ENCODE data around the gene DBH. TPM values are rescaled to one million over a fixed set of nuclear protein-coding genes. Genes with fewer than 3 reads are reported as not detected.

Gene DBH
- total RNA-seq, 1 experiment from 2014 or later = not detected

DNA sequence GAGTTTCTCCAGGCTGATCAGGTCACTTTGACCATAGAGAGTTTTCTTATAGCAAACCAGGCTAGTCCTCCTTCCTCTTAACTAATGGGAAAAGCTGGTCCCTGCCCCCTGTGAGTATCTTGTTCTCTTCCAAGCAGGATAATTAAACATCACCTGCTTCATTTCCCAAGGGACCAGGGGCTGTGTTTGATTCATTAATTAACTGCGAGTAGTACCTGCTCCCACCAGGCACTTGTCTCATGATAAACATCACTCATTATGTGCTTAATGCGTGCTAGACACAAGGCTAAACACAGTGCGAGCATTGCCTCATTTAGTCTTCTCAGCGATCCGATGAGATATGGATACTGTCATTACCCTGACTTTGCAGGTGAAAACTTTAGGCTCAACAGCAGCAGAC lies 25.3 kb upstream of the DBH start (continued):
- no peak for TF ChIP-seq ELF1 (IDR thresholded peaks at IDR 0.05; ENCODE audit: borderline replicate concordance, low read depth)
- TF ChIP-seq, protein P1, sequence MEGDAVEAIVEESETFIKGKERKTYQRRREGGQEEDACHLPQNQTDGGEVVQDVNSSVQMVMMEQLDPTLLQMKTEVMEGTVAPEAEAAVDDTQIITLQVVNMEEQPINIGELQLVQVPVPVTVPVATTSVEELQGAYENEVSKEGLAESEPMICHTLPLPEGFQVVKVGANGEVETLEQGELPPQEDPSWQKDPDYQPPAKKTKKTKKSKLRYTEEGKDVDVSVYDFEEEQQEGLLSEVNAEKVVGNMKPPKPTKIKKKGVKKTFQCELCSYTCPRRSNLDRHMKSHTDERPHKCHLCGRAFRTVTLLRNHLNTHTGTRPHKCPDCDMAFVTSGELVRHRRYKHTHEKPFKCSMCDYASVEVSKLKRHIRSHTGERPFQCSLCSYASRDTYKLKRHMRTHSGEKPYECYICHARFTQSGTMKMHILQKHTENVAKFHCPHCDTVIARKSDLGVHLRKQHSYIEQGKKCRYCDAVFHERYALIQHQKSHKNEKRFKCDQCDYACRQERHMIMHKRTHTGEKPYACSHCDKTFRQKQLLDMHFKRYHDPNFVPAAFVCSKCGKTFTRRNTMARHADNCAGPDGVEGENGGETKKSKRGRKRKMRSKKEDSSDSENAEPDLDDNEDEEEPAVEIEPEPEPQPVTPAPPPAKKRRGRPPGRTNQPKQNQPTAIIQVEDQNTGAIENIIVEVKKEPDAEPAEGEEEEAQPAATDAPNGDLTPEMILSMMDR (IDR thresholded peaks at IDR 0.05 in 2 of 3, conservative IDR thresholded peaks at IDR 0.05 in 1 of 3; ENCODE audit: borderline replicate concordance in 1 of 3, insufficient read depth in 1 of 3, low read depth in 2 of 3, low read length in 2 of 3) = no peak
- no peak for TF ChIP-seq CBX3 (IDR thresholded peaks at IDR 0.05; ENCODE audit: low read depth)

DNA sequence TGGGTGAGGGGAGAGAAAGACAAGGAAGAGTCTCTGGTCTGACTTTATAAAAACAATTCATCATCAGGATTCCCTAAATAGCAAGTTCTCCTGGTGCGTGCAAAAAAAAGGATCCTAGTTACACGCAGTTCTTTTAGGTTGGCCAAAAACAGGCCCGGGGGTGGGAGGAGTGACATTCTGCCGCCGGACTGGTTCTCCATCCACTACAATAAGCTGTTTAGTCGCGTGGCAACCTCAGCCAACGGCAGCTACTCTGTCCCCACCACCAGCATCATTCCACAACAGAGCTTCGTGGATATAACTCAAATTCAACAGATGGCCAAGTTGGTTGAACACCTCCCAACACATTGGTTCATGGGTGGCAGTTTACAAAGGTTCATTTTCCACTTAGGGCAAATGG lies 24.1 kb upstream of the DBH start:
- H4K20me1 ChIP-seq (ENCODE audit: insufficient read depth) = no peaks in the 10 kb centered on the region
- no peaks in the 10 kb centered on the region for H3K36me3 ChIP-seq (ENCODE audit: control insufficient read depth in 1 of 2, insufficient read depth in 2 of 2, low read length in 2 of 2)
- H3K79me2 ChIP-seq (ENCODE audit: insufficient read depth, low read length) = no peaks in the 10 kb centered on the region
- no peak overlapping the region for H3K9ac ChIP-seq (ENCODE audit: low read length)
- H3K27me3 ChIP-seq (ENCODE audit: insufficient read depth, low read length) = peaks cover 80% of the 10 kb centered on the region
- BruUV-seq (replicated peaks) = no TSS peak
- no peak overlapping the region for H2AFZ ChIP-seq (ENCODE audit: low read depth, low read length, poor library complexity, severe bottlenecking)
- RAD21 ChIA-PET (ENCODE audit: low non-redundant PET in 1 of 2, low total read pairs in 2 of 2, uncharacterized antibody in 2 of 2, unreplicated experiment in 2 of 2) = no interaction called here
- H3K4me1 ChIP-seq (ENCODE audit: control insufficient read depth in 1 of 2, insufficient read depth in 2 of 2, low read length in 2 of 2) = no peaks in the 10 kb centered on the region
- POLR2A ChIA-PET = no interaction called here
- no peak for TF ChIP-seq ZFX (IDR thresholded peaks at IDR 0.05)
- no peak for TF ChIP-seq TCF7L2 (IDR thresholded peaks at IDR 0.05; ENCODE audit: borderline replicate concordance, extremely low read depth, insufficient read depth, insufficient read length)
- TF ChIP-seq POLR2AphosphoS5 (IDR thresholded peaks at IDR 0.05; ENCODE audit: low read depth, low read length) = no peak
- no peak for TF ChIP-seq RAD21 (IDR thresholded peaks at IDR 0.05; ENCODE audit: low read depth)
- TF ChIP-seq ZNF274 (IDR thresholded peaks at IDR 0.05; ENCODE audit: low read depth, low read length) = no peak
- no peak for TF ChIP-seq JUND (IDR thresholded peaks at IDR 0.05)
- no peak for TF ChIP-seq YY1 (IDR thresholded peaks at IDR 0.05; ENCODE audit: extremely low read depth, insufficient replicate concordance, low read depth, low read length)
- TF ChIP-seq, protein P1 (IDR thresholded peaks at IDR 0.05 in 2 of 3, conservative IDR thresholded peaks at IDR 0.05 in 1 of 3; ENCODE audit: borderline replicate concordance in 1 of 3, insufficient read depth in 1 of 3, low read depth in 2 of 3, low read length in 2 of 3) = no peak
- TF ChIP-seq ATF3 (IDR thresholded peaks at IDR 0.05) = no peak
- TF ChIP-seq ZBTB33 (IDR thresholded peaks at IDR 0.05; ENCODE audit: extremely low read depth, insufficient replicate concordance, low read length) = no peak
- no peak for TF ChIP-seq SIN3A (IDR thresholded peaks at IDR 0.05; ENCODE audit: low read depth)
- TF ChIP-seq EZH2phosphoT487 (IDR thresholded peaks at IDR 0.05; ENCODE audit: borderline replicate concordance) = no peak
- TF ChIP-seq CEBPB (IDR thresholded peaks at IDR 0.05; ENCODE audit: low read depth) = no peak
- TF ChIP-seq EGR1 (IDR thresholded peaks at IDR 0.05; ENCODE audit: low read depth) = no peak
- TF ChIP-seq SRF (IDR thresholded peaks at IDR 0.05; ENCODE audit: low read depth) = no peak
- TF ChIP-seq FOSL1 (IDR thresholded peaks at IDR 0.05; ENCODE audit: low read depth) = no peak
- no peak for TF ChIP-seq ELF1 (IDR thresholded peaks at IDR 0.05; ENCODE audit: borderline replicate concordance, low read depth)
- CTCF ChIA-PET = no interaction called here
- no peak overlapping the region for H3K4me2 ChIP-seq (ENCODE audit: low read length)
- H3K9me2 ChIP-seq (ENCODE audit: insufficient read depth) = no peaks in the 10 kb centered on the region
- ATAC-seq (no peak), DNase-seq (ENCODE audit: low read depth, low spot score) (no peak)
- intact Hi-C loops (cut with micrococcal nuclease) = no loop called here
- H3K27ac ChIP-seq (ENCODE audit: low read depth, low read length) = no peak overlapping the region
- no peak overlapping the region for H3K4me3 ChIP-seq (replicated peaks in 1 of 2; ENCODE audit: low read depth in 1 of 2, low read length in 2 of 2)
- no peaks in the 10 kb centered on the region for H3K9me3 ChIP-seq (ENCODE audit: control insufficient read depth in 1 of 2, insufficient read depth in 1 of 2, low read depth in 1 of 2, low read length in 2 of 2)
